Endodermal cell (in vitro differentiated cells): ENCODE results near the gene FBXL13. TPM values are rescaled to one million over a fixed set of nuclear protein-coding genes. Genes with fewer than 3 reads are reported as not detected.
"Not testable (repeated sequence)": the region's sequence is repeated elsewhere in the genome, so short reads cannot be mapped to it uniquely, and the experiment has no call there.

Experiments
- DNase-seq: peaks from one replicate; pipeline ENCODE4 v3.0.0-alpha.2; 2017
- H3K27ac ChIP-seq: 2 replicates; pipeline ENCODE4 v1.5.1; 2013; ENCODE audit warnings: mild to moderate bottlenecking, low read depth, low read length, moderate library complexity
- H3K27me3 ChIP-seq: 2 replicates; pipeline ENCODE4 v1.6.1; 2013; ENCODE audit warnings: mild to moderate bottlenecking, low read length, moderate library complexity; ENCODE audit not compliant: insufficient read depth, control insufficient read depth, poor library complexity, severe bottlenecking
- H3K36me3 ChIP-seq: 2 replicates; pipeline ENCODE4 v1.7.0; 2013; ENCODE audit warnings: mild to moderate bottlenecking, low read length, moderate library complexity; ENCODE audit not compliant: control insufficient read depth, insufficient read depth
- H3K4me1 ChIP-seq: one replicate; pipeline ENCODE4 v1.7.0; 2013; ENCODE audit warnings: low read length; ENCODE audit not compliant: control insufficient read depth, insufficient read depth
- H3K4me3 ChIP-seq: 2 replicates; pipeline ENCODE4 v1.5.1; 2013; ENCODE audit warnings: mild to moderate bottlenecking, low read length, moderate library complexity
- H3K9ac ChIP-seq: 2 replicates; pipeline ENCODE4 v1.6.1; 2013; ENCODE audit warnings: mild to moderate bottlenecking, low read length, moderate library complexity; ENCODE audit not compliant: poor library complexity, severe bottlenecking; ENCODE audit errors: extremely low read depth
- H3K9me3 ChIP-seq: 2 replicates; pipeline ENCODE4 v1.6.1; 2013; ENCODE audit warnings: mild to moderate bottlenecking, low read length, moderate library complexity; ENCODE audit not compliant: control insufficient read depth
- H3K27ac Mint-ChIP-seq: 2 replicates; pipeline ENCODE4 v1.8.0; 2020; ENCODE audit warnings: mixed read lengths
- H3K27me3 Mint-ChIP-seq: 2 replicates; pipeline ENCODE4 v1.8.0; 2021; ENCODE audit warnings: mild to moderate bottlenecking, mixed read lengths; ENCODE audit not compliant: insufficient read depth
- H3K36me3 Mint-ChIP-seq: 2 replicates; pipeline ENCODE4 v1.8.0; 2020; ENCODE audit warnings: low read depth, mixed read lengths
- H3K4me1 Mint-ChIP-seq: 2 replicates; pipeline ENCODE4 v1.8.0; 2020; ENCODE audit warnings: mixed read lengths
- H3K4me3 Mint-ChIP-seq: 2 replicates; pipeline ENCODE4 v1.8.0; 2020; ENCODE audit warnings: mild to moderate bottlenecking, moderate library complexity, mixed read lengths
- H3K9me3 Mint-ChIP-seq: 2 replicates; pipeline ENCODE4 v1.8.0; 2020; ENCODE audit warnings: mild to moderate bottlenecking, mixed read lengths
- CTCF ChIP-seq: fragments of 200-600 bp; sonication (generic); conservative IDR thresholded peaks from 2 replicates; pipeline ENCODE4 v1.5.0; 2021; ENCODE audit warnings: antibody characterized with exemption, mild to moderate bottlenecking
- WGBS, 2 experiments: methylation state at CpG; one replicate each; pipeline versions ENCODE4 v1.1.5 to v1.1.7; 2013; ENCODE audit warnings: missing lambda C conversion rate in 2 of 2, mixed read lengths in 1 of 2; ENCODE audit not compliant: insufficient coverage in 1 of 2, insufficient read length in 1 of 2; 5-methylcytosine and 5-hydroxymethylcytosine counted together
- total RNA-seq, 2 donors: library from RNA; stranded (reverse); fragmentation: NEBNext Ultra II Directional in 1 of 2; extraction: Animal tissue kit (Norgen Biotek cat#: 25700) in 1 of 2; gene quantifications; 2 replicates in 1 of 2; 3 replicates in 1 of 2; pipeline ENCODE4 v1.2.1, GENCODE V29; 2021

FBXL13 gene
- total RNA-seq, 2 donors from 2014 or later, result 2.1 to 2.7 TPM

GRCh38 chr7:103114576-103115008 is 40.0 kb upstream of the FBXL13 start:
- 80 to 82% methylated on average over 1 of the region's 1 CpG for WGBS, 2 experiments
- TF ChIP-seq CTCF, result no peak
- Histone ChIP-seq H3K9me3 (no peaks in the 10 kb centered on the region), H3K4me1 (no peaks in the 10 kb centered on the region), H3K27ac (no peak overlapping the region), H3K4me3 (no peak overlapping the region), H3K27me3 (no peaks in the 10 kb centered on the region), H3K9ac (no peak overlapping the region), H3K36me3 (no peaks in the 10 kb centered on the region)
- Mint-ChIP-seq H3K27me3 (no peaks in the 10 kb centered on the region), H3K4me1 (no peaks in the 10 kb centered on the region), H3K4me3 (no peak overlapping the region), H3K27ac (peak overlapping the region; percentile 2), H3K9me3 (peaks cover 6% of the 10 kb centered on the region), H3K36me3 (peaks cover 49% of the 10 kb centered on the region)
- no peak for DNase-seq

GRCh38 chr7:103113164-103113563 is 38.6 kb upstream of the FBXL13 start:
- Histone ChIP-seq H3K4me1 (no peaks in the 10 kb centered on the region), H3K36me3 (no peaks in the 10 kb centered on the region), H3K9ac (no peak overlapping the region), H3K27ac (no peak overlapping the region), H3K4me3 (no peak overlapping the region), H3K27me3 (no peaks in the 10 kb centered on the region), H3K9me3 (no peaks in the 10 kb centered on the region)
- Mint-ChIP-seq H3K9me3 (peaks cover 6% of the 10 kb centered on the region), H3K36me3 (peaks cover 53% of the 10 kb centered on the region), H3K27me3 (no peaks in the 10 kb centered on the region), H3K4me3 (no peak overlapping the region), H3K4me1 (no peaks in the 10 kb centered on the region), H3K27ac (no peak overlapping the region)
- TF ChIP-seq CTCF, result no peak
- WGBS, 2 experiments, result 83% methylated on average over 2 of the region's 2 CpGs; no CpG with 5 or more reads in 1 of the 2 experiments
- no peak for DNase-seq

GRCh38 chr7:103106703-103107070 is 32.1 kb upstream of the FBXL13 start:
- not testable (repeated sequence) for H3K27me3 Mint-ChIP-seq

More at GRCh38 chr7:103106703-103107070, 32.1 kb upstream of the FBXL13 start:
- not testable (repeated sequence) for H3K9me3 ChIP-seq, H3K9me3 Mint-ChIP-seq, H3K9ac ChIP-seq, H3K27me3 ChIP-seq, H3K4me3 ChIP-seq, H3K4me1 ChIP-seq, DNase-seq
- peaks cover 18% of the 10 kb centered on the region for H3K4me1 Mint-ChIP-seq
- H3K27ac ChIP-seq, result peak overlapping the region; percentile 61
- 62 to 75% methylated on average over 5 to 6 of the region's 6 CpGs for WGBS, 2 experiments
- peak overlapping the region; percentile 11 for H3K4me3 Mint-ChIP-seq
- peaks cover 13% of the 10 kb centered on the region for H3K36me3 ChIP-seq
- H3K27ac Mint-ChIP-seq, result peak overlapping the region; percentile 67
- peaks cover 45% of the 10 kb centered on the region for H3K36me3 Mint-ChIP-seq
